ENCODE measurements around the gene FGF21.

- TF ChIP-seq CTCF (IDR thresholded peaks at IDR 0.05) (peak; percentile 92), HMGXB4 (CRISPR knock-in tag; IDR thresholded peaks at IDR 0.05; ENCODE audit: borderline replicate concordance) (peak; percentile 53; the same call in 1 of the 2 replicates), EP300 (IDR thresholded peaks at IDR 0.05) (no peak), MAZ (IDR thresholded peaks at IDR 0.05; ENCODE audit: borderline replicate concordance, low read depth, low read length) (0 out of 2 replicates have a peak, but pooled peaks have one; percentile 36), KDM1A (IDR thresholded peaks at IDR 0.05; ENCODE audit: low read depth) (no peak), POLR2A (IDR thresholded peaks at IDR 0.05; ENCODE audit: low read length) (peak; percentile 64), HDAC2 (IDR thresholded peaks at IDR 0.05) (no peak), CEBPB (IDR thresholded peaks at IDR 0.05) (no peak), RARB (CRISPR knock-in tag; IDR thresholded peaks at IDR 0.05) (no peak), TP53 (CRISPR knock-in tag; IDR thresholded peaks at IDR 0.05) (peak; percentile 65; the same call in 1 of the 2 replicates)
Measured at GRCh38 chr19:48738557-48739403, 16.5 kb upstream of the FGF21 start.

Data from A549 (cell line).